Brain microvascular endothelial cell (primary cell): ENCODE measurements around the gene OR2V2.
A peak's percentile ranks its signal among the peaks of the same experiment; 100 is the strongest.

Experiments
- DNase-seq: peaks from one replicate; pipeline ENCODE4 v3.0.0-alpha.2; 2020
- H3K27ac ChIP-seq: fragments of 250-450 bp; sonication (Bioruptor Pico); 2 replicates; pipeline ENCODE4 v1.5.1; 2020; ENCODE audit warnings: mild to moderate bottlenecking, moderate library complexity
- H3K27me3 ChIP-seq: fragments of 250-450 bp; sonication (Bioruptor Pico); replicated peaks from 2 replicates; pipeline ENCODE4 v1.5.1; 2020; ENCODE audit warnings: mild to moderate bottlenecking
- H3K36me3 ChIP-seq: fragments of 250-450 bp; sonication (Bioruptor Pico); replicated peaks from 2 replicates; pipeline ENCODE4 v1.5.1; 2020; ENCODE audit warnings: mild to moderate bottlenecking
- H3K4me3 ChIP-seq: 2 replicates; pipeline ENCODE4 v1.5.1; 2011; ENCODE audit warnings: low read depth, mild to moderate bottlenecking, control low read depth, low read length, moderate library complexity
- in situ Hi-C: cut with HindIII; loops from 2 replicates; pipeline ENCODE4 v1.10.0; 2017; ENCODE audit warnings: low sequenced_read_pairs, low pct_ligation_motif_present
- TF ChIP-seq, protein P1 (sequence below): IDR thresholded peaks from 2 replicates; pipeline ENCODE4 v1.5.1; 2011; ENCODE audit warnings: low read depth, mild to moderate bottlenecking, moderate library complexity, low read length, control low read depth, inconsistent platforms; ENCODE audit errors: missing control alignments

Gene OR2V2

DNA sequence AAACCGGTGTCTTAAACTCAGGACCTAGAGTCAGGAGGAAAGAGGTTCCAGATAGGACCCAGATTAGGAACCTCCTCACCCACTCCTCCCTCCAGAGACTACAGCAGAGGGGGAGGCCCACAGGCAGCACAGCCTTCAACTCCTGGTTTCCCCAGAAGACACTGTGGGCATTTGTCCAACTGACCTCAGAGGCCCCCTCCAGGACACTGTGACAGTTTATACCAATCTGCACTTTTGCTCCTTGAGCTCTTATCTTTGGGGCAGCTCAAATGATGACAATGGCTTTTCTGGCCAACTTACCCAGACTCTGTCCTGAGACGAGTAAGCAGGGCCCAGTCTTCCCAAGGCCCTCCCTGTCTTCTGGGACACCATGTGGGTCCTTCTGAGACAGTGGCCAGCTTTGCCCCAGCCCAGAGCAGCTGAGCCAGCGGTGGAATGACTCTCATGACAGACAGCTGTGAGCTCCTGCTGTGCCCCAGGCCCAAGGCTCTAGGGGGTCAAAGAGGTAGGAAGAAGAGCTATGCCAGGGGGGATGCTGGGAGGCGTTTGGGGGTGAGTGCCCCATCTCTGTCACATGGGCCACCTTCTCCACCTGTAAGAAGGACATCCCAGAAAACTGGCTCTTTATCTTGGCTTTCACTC is 14.3 kb downstream of the OR2V2 start:
- Histone ChIP-seq H3K27ac (peak overlapping the region; percentile 64), H3K27me3 (no peaks in the 10 kb centered on the region), H3K4me3 (no peak overlapping the region), H3K36me3 (no peaks in the 10 kb centered on the region)
- in situ Hi-C loops, result no loop called here
- DNase-seq, result no peak
- TF ChIP-seq, protein P1, sequence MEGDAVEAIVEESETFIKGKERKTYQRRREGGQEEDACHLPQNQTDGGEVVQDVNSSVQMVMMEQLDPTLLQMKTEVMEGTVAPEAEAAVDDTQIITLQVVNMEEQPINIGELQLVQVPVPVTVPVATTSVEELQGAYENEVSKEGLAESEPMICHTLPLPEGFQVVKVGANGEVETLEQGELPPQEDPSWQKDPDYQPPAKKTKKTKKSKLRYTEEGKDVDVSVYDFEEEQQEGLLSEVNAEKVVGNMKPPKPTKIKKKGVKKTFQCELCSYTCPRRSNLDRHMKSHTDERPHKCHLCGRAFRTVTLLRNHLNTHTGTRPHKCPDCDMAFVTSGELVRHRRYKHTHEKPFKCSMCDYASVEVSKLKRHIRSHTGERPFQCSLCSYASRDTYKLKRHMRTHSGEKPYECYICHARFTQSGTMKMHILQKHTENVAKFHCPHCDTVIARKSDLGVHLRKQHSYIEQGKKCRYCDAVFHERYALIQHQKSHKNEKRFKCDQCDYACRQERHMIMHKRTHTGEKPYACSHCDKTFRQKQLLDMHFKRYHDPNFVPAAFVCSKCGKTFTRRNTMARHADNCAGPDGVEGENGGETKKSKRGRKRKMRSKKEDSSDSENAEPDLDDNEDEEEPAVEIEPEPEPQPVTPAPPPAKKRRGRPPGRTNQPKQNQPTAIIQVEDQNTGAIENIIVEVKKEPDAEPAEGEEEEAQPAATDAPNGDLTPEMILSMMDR, result no peak

GRCh38 chr5:181163487-181164075 is 16.2 kb downstream of the OR2V2 start:
- TF ChIP-seq, protein P1, result no peak
- Histone ChIP-seq H3K36me3 (no peaks in the 10 kb centered on the region), H3K4me3 (peak overlapping the region; percentile 37), H3K27ac (no peak overlapping the region), H3K27me3 (no peaks in the 10 kb centered on the region)
- in situ Hi-C loops, result no loop called here
- DNase-seq, result no peak

DNA sequence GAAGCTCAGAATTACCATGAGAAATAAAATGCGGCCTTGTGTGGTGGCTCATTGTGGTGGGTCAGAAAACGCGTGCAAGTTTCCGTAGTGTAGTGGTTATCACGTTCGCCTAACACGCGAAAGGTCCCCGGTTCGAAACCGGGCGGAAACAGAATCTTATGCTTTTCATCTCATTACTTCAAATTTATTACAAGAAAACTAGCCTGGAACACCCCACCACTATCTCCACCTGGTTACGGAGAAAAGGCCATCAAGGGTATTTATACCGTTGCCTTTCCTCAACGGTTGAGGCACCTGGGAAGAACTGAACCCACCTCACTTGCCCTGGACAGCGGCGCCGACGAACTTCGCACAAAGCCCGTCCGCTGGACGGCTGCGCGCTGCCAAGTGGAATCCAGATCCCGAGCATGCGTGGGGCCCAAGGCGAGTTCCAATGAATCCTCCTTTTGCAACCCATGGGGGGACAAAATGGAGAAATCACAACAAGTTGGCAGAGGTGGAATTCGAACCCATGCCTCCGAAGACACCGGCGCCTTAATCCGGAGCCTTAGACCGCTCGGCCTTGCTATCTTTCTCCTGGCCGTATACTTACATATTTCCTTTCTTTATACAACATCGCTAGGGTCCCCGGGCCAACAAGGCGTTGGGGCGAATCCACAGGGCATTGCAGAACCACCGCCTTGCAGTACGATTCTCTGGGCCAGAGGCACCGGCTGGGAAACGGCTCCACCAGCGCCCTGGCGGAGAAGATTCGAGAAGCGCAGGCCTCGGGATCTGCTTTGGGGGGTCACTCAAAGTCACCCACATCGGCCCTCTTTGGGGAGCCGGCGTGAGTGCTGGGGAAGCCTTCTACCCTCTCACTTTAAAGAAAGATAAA is 16.9 kb downstream of the OR2V2 start:
- in situ Hi-C loops, result no loop called here
- DNase-seq, result peak; percentile 72
- no peaks in the 10 kb centered on the region for H3K36me3 ChIP-seq
- TF ChIP-seq, protein P1, result no peak
- H3K27me3 ChIP-seq, result no peaks in the 10 kb centered on the region
- peak overlapping the region; percentile 31 for H3K4me3 ChIP-seq
- H3K27ac ChIP-seq, result no peak overlapping the region

DNA sequence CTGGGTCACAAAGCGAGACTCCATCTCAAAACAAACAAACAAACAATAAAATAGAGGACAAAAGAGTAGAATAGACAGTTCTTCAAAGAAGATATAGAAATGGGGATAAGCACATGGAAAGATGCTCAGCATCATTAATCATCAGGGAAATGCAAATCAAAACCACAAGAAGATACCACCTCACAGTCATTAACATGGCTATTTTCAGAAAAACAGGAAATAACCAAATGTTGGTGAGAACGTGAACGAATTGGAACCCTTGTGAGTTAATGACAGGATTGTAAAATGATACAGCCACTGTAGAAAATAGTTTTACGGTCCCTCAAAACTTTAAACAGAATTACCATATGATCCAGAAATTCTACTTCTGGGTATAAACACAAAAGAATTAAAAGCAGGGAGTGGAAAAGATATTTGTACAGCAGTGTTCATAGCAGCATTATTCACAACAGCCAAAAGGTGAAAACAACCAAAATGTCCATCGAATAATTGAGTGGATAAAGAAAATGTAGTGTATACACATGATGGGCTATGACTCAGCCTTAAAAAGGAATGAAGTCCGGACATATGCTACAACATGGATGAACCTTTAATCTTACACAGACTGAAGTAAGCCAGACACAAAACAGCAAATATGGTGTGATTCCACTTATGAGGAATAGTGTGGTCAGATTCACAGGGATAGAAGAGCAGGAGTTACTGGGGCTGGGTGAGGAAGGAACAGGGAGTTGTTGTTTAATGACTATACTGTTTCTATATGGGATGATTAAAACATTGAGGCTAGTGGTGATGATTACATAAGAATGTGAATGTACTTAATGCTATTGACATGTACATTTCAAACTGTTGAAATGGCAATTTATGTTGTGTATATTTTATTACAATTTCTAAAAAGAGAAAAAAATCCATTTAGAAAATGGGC is 19.7 kb downstream of the OR2V2 start:
- Histone ChIP-seq H3K36me3 (no peaks in the 10 kb centered on the region), H3K27me3 (no peaks in the 10 kb centered on the region), H3K4me3 (no peak overlapping the region), H3K27ac (no peak overlapping the region)
- in situ Hi-C loops, result no loop called here
- TF ChIP-seq, protein P1, result no peak
- no peak for DNase-seq

GRCh38 chr5:181167814-181168488 is 20.6 kb downstream of the OR2V2 start:
- TF ChIP-seq, protein P1, result peak; percentile 70
- H3K36me3 ChIP-seq, result no peaks in the 10 kb centered on the region
- H3K27me3 ChIP-seq, result no peaks in the 10 kb centered on the region
- in situ Hi-C loops, result no loop called here
- no peak overlapping the region for H3K27ac ChIP-seq
- DNase-seq, result no peak
- no peak overlapping the region for H3K4me3 ChIP-seq
